Glutamatergic neuron (in vitro differentiated cells): ENCODE measurements around the gene RGS11. TPM values are rescaled to one million over a fixed set of nuclear protein-coding genes. Genes with fewer than 3 reads are reported as not detected.

Experiments used
- DNase-seq: peaks from one replicate; pipeline ENCODE4 v3.0.0; 2022
- H3K27ac Mint-ChIP-seq: one replicate; pipeline ENCODE4 v1.8.0; 2020; ENCODE audit warnings: mild to moderate bottlenecking, mixed read lengths, inconsistent platforms; ENCODE audit not compliant: unreplicated experiment
- H3K27me3 Mint-ChIP-seq: one replicate; pipeline ENCODE4 v1.8.0; 2020; ENCODE audit warnings: mild to moderate bottlenecking, moderate library complexity, mixed read lengths, inconsistent platforms; ENCODE audit not compliant: unreplicated experiment
- H3K36me3 Mint-ChIP-seq: one replicate; pipeline ENCODE4 v1.8.0; 2020; ENCODE audit warnings: mild to moderate bottlenecking, mixed read lengths, inconsistent platforms; ENCODE audit not compliant: unreplicated experiment
- H3K4me1 Mint-ChIP-seq: one replicate; pipeline ENCODE4 v1.8.0; 2020; ENCODE audit warnings: mild to moderate bottlenecking, low read depth, mixed read lengths, inconsistent platforms; ENCODE audit not compliant: unreplicated experiment
- H3K4me3 Mint-ChIP-seq: one replicate; pipeline ENCODE4 v1.8.0; 2020; ENCODE audit warnings: mild to moderate bottlenecking, mixed read lengths, inconsistent platforms; ENCODE audit not compliant: unreplicated experiment
- H3K9me3 Mint-ChIP-seq: one replicate; pipeline ENCODE4 v1.8.0; 2020; ENCODE audit warnings: mild to moderate bottlenecking, moderate library complexity, mixed read lengths, inconsistent platforms; ENCODE audit not compliant: unreplicated experiment
- CTCF ChIP-seq: fragments of 200-600 bp; sonication (generic); IDR thresholded peaks from one replicate; pipeline ENCODE4 v1.5.0; 2021; ENCODE audit not compliant: partially characterized antibody, unreplicated experiment
- total RNA-seq: library from RNA; stranded (reverse); fragmentation: NEBNext Ultra II Directional; extraction: Animal tissue kit (Norgen Biotek cat#: 25700); gene quantifications from one replicate; pipeline ENCODE4 v1.2.1, GENCODE V29; 2021; ENCODE audit not compliant: unreplicated experiment

Gene RGS11
- total RNA-seq, 1 donor from 2014 or later, result 18.2 TPM

- Mint-ChIP-seq H3K9me3 (no peaks in the 10 kb centered on the region), H3K27me3 (peaks cover 2% of the 10 kb centered on the region), H3K4me3 (no peak overlapping the region), H3K4me1 (peaks cover 2% of the 10 kb centered on the region), H3K36me3 (no peaks in the 10 kb centered on the region), H3K27ac (no peak overlapping the region)
- TF ChIP-seq CTCF, result no peak
- no peak for DNase-seq
Measured at GRCh38 chr16:320206-320605, 44.5 kb upstream of the RGS11 start.

- peaks cover 2% of the 10 kb centered on the region for H3K27me3 Mint-ChIP-seq
- H3K27ac Mint-ChIP-seq, result no peak overlapping the region
- H3K4me1 Mint-ChIP-seq, result peaks cover 7% of the 10 kb centered on the region
- no peak overlapping the region for H3K4me3 Mint-ChIP-seq
- TF ChIP-seq CTCF, result peak; percentile 51
- H3K36me3 Mint-ChIP-seq, result no peaks in the 10 kb centered on the region
- peak; percentile 61 for DNase-seq
- no peaks in the 10 kb centered on the region for H3K9me3 Mint-ChIP-seq
Measured at GRCh38 chr16:318628-319027, 42.9 kb upstream of the RGS11 start.

GRCh38 chr16:317583-317982, 41.8 kb upstream of the RGS11 start:
- peaks cover 2% of the 10 kb centered on the region for H3K27me3 Mint-ChIP-seq
- DNase-seq, result no peak
- no peak for TF ChIP-seq CTCF
- H3K27ac Mint-ChIP-seq, result no peak overlapping the region
- peaks cover 7% of the 10 kb centered on the region for H3K4me1 Mint-ChIP-seq
- H3K4me3 Mint-ChIP-seq, result no peak overlapping the region
- H3K36me3 Mint-ChIP-seq, result no peaks in the 10 kb centered on the region
- no peaks in the 10 kb centered on the region for H3K9me3 Mint-ChIP-seq

- TF ChIP-seq CTCF, result no peak
- Mint-ChIP-seq H3K4me3 (no peak overlapping the region), H3K36me3 (no peaks in the 10 kb centered on the region), H3K4me1 (peaks cover 7% of the 10 kb centered on the region), H3K27ac (no peak overlapping the region), H3K9me3 (no peaks in the 10 kb centered on the region), H3K27me3 (peaks cover 2% of the 10 kb centered on the region)
- DNase-seq, result no peak
Measured at GRCh38 chr16:316741-317464, 41.2 kb upstream of the RGS11 start.

GRCh38 chr16:314795-315299, 39.1 kb upstream of the RGS11 start:
- Mint-ChIP-seq H3K4me3 (peak overlapping the region; percentile 66), H3K36me3 (no peaks in the 10 kb centered on the region), H3K9me3 (no peaks in the 10 kb centered on the region), H3K4me1 (peaks cover 7% of the 10 kb centered on the region), H3K27me3 (no peaks in the 10 kb centered on the region), H3K27ac (no peak overlapping the region)
- TF ChIP-seq CTCF, result no peak
- no peak for DNase-seq
